HG03460 (cell line): ENCODE data around the gene VRK2.
"Not testable (repeated sequence)": the region's sequence is repeated elsewhere in the genome, so short reads cannot be mapped to it uniquely, and the experiment has no call there.

Experiments used
- ATAC-seq: cut with Tn5 transposase; IDR thresholded peaks from one replicate; pipeline ENCODE4 v1.9.1; 2021; ENCODE audit not compliant: unreplicated experiment

The VRK2 gene

GRCh38 chr2:58156780-58157179 lies 110.2 kb downstream of the VRK2 start:
- ATAC-seq = no peak

DNA sequence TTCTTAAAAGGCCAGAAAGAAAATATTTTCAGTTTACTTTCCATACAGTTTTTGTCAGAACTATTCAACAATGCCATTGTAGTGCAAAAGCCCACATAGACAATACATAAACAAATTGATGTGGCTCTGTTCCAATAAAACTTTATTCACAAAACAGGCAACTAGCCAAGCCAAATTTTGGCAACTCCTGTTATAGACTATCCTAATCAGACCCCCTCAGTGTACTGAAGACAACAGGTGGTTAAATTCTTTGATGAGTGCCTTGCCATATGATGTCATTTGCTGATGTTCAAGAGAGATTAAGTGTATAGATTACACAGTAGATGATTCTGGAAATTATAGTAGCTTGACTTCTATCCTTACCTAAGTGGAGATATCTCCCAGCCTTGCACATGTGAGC lies 111.1 kb downstream of the VRK2 start:
- no peak for ATAC-seq

DNA sequence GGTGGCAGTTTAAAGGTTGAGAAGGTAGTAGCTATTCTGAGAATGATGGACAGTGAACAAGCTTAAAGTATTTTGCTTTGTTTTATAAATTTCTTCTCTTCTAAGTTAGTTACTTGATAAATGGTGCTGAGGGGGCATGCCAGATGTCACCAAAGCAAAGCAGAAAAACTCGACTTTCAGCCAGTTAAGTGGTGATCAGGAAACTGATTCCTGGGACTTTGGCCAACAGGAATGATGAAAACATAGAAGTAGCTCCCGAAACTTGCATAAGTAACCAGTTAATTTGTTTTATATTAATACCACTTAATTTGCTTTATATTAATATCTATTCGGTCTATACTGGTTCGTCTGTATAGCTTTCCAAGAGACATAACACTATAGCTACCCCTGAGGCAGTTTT lies 111.9 kb downstream of the VRK2 start:
- ATAC-seq = no peak

DNA sequence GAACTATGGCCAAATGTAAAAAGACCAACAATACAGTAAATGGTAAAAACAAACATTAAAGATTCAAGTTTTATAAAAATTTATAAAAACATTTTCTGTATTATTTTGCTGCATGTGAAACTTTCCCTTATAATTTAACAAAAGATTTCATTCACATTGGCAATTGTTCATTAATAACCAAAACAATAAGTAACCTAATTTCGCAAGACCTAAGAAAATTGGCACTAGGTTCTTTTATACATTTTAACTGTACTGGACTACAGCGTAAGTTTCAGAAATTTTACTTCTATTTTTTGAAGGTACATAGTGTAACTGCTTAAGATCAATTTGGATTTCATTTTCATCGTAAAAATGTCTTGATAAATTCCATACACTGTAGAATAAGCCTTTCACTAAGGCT lies 117.3 kb downstream of the VRK2 start:
- ATAC-seq = no peak

DNA sequence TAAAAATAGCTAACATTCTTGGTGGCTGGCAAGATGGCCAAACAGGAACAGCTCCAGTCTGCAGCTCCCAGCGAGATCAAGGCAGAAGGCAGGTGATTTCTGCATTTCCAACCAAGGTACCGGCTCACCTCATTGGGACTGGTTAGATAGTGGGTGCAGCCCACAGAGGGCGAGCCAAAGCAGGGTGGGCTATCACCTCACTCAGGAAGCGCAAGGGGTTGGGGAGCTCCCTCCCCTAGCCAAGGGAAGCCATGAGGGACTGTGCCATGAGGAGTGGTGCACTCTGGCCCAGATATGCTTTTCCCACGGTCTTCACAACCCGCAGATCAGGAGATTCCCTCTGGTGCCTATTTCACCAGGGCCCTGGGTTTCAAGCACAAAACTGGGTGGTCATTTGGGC lies 121.5 kb downstream of the VRK2 start:
- ATAC-seq = not testable (repeated sequence)

DNA sequence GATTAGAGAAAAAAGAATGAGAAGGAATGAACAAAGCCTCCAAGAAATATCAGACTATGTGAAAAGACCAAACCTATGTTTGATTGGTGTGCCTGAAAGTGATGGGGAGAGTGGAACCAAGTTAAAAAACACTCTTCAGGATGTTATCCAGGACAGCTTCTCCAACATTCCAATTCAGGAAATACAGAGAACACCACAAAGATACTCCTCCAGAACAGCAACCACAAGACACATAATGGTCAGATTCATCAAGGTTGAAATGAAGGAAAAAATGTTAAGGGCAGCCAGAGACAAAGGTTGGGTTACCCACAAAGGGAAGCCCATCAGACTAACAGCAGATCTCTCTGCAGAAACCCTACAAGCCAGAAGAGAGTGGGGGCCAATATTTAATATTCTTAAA lies 123.2 kb downstream of the VRK2 start:
- ATAC-seq = not testable (repeated sequence)

- ATAC-seq = not testable (repeated sequence)
Observed at GRCh38 chr2:58170334-58170933, 123.8 kb downstream of the VRK2 start.

DNA sequence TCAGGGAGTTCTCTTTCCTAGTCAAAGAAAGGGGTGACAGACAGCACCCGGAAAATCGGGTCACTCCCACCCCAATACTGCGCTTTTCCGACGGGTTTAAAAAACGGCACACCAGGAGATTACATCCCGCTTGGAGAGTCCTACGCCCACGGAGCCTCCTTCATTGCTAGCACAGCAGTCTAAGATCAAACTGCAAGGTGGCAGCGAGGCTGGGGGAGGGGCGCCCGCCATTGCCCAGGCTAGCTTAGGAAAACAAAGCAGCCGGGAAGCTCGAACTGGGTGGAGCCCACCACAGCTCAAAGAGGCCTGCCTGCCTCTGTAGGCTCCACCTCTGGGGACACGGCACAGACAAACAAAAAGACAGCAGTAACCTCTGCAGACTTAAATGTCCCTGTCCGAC lies 125.2 kb downstream of the VRK2 start:
- not testable (repeated sequence) for ATAC-seq

GRCh38 chr2:58177187-58177586 lies 130.6 kb downstream of the VRK2 start:
- ATAC-seq = not testable (repeated sequence)

- ATAC-seq = not testable (repeated sequence)
Observed at GRCh38 chr2:58180175-58180574, 133.6 kb downstream of the VRK2 start.

DNA sequence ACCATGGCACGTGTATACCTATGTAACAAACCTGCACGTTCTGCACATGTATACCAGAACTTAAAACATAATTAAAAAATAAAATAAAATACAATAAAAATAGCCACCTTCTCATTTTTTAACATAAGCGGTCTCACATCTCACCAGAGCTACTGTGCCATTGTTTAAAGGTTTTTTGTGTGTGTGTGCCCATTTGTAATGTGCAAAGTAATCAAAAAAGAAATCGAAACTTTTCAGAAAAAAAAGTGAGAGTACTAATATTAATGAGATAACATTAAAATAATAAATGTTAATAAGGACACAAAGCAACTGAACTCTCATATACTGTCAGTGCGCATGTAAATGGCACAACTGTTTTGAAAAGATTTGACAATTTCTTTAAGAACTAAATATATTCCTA lies 134.0 kb downstream of the VRK2 start:
- no peak for ATAC-seq

- no peak for ATAC-seq
Observed at GRCh38 chr2:58182527-58182926, 135.9 kb downstream of the VRK2 start.

DNA sequence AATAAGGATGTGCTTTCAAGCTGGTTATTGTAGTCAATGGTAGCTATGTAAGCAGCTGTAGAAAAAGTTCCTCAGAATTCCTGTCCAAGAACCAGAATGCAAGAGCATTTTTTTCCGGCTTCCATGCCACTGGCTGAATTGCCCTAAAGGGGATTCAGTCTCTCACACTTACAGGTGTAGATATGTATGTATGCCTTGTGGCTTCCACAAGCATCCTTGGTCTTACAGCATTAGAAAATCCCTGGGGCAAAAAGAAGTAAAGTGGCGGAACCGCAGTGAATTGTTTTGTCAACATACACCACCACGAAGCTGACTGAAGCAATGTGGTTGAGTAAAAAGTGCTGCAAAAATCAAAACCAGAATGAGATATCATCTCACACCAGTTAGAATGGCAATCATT lies 139.9 kb downstream of the VRK2 start:
- ATAC-seq = no peak

- ATAC-seq = not testable (repeated sequence)
Observed at GRCh38 chr2:58187022-58187421, 140.4 kb downstream of the VRK2 start.

- ATAC-seq = no peak
Observed at GRCh38 chr2:58194458-58194857, 147.9 kb downstream of the VRK2 start.

GRCh38 chr2:58195662-58196061 lies 149.1 kb downstream of the VRK2 start:
- ATAC-seq = no peak

GRCh38 chr2:58197894-58198293 lies 151.3 kb downstream of the VRK2 start:
- no peak for ATAC-seq

DNA sequence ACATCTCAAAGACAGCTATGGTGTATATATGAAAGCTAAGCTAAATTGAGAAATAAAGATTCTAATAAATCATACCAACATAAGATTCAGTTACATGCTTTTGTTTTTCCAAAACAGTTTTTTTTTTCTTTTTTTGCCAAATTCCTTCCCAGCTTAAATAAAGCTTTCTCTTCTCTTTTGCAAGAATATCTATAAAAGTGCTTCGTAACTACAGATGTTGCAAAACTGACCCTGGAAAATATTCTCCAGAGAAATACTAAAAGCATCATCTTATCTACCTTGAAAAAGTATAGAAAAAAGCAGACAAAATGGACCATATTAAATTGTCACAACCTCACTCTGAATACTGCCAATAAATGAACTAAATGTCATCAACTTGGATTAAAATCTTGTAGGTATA lies 155.8 kb downstream of the VRK2 start:
- ATAC-seq = no peak

DNA sequence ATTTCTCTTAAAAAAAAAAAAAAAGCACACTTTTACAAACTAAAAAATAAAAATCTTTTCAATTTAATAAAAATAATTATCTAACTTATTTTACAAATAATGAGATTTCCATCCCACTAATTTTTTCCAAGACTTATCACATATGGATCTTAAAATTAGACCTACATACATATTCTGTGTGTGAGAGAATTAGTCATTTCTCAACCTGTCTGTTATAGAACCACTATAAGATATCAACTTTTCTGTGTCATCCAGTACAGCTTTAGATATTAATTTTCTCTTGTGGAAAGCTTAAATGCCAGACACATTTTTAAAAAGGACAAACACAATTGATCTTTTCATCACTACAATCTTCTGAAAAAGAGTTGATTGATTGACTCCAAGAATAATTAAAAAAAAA lies 156.4 kb downstream of the VRK2 start:
- ATAC-seq = no peak

GRCh38 chr2:58204195-58204959 lies 157.8 kb downstream of the VRK2 start:
- no peak for ATAC-seq

DNA sequence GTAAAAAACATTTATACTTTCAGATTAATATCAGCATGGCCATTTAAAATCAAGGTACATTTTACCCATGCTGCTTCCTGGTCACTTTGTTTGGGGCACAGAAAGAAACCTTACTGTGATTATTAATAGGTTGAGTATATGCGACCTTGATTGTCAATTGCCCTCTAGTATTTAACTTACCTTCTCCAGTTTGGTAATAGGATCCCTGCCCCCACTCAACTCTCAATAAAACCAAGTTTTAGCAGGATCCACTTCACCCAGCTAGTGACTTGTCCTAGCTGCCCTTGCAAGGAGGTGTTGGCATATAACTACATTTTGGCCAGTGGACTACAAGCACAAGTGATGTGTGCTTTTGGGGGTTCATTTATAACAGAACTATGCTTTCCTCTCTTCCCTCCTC lies 160.2 kb downstream of the VRK2 start:
- no peak for ATAC-seq

GRCh38 chr2:58207189-58207588 lies 160.6 kb downstream of the VRK2 start:
- ATAC-seq = no peak
